HL-60 (cell line): ENCODE measurements around the gene CD276.
"Not testable (repeated sequence)": the region's sequence is repeated elsewhere in the genome, so short reads cannot be mapped to it uniquely, and the experiment has no call there.

ENCODE experiments used
- DNase-seq, 2 experiments: peaks; one replicate each; pipeline ENCODE4 v3.0.0-alpha.2; 2010 to 2020; ENCODE audit warnings: low read depth in 1 of 2, low spot score in 1 of 2
- H3K27ac ChIP-seq: fragments of 250-450 bp; sonication (Bioruptor Pico); replicated peaks from 2 replicates; pipeline ENCODE4 v1.5.1; 2020; ENCODE audit warnings: mild to moderate bottlenecking, moderate library complexity
- H3K27me3 ChIP-seq: fragments of 250-450 bp; sonication (Bioruptor Pico); 2 replicates; pipeline ENCODE4 v1.5.1; 2021; ENCODE audit warnings: mild to moderate bottlenecking, moderate library complexity; ENCODE audit not compliant: insufficient read depth, poor library complexity, severe bottlenecking
- H3K4me3 ChIP-seq: replicated peaks from 2 replicates; pipeline ENCODE4 v1.5.1; 2011; ENCODE audit warnings: mild to moderate bottlenecking, control low read depth, low read length; ENCODE audit not compliant: insufficient read depth
- CTCF ChIP-seq: IDR thresholded peaks from one replicate; pipeline ENCODE4 v1.5.1; 2011; ENCODE audit warnings: low read length, control low read depth, inconsistent platforms; ENCODE audit not compliant: insufficient read depth
- GABPA ChIP-seq: IDR thresholded peaks from 2 replicates; pipeline ENCODE4 v1.6.1; 2012; ENCODE audit warnings: low read depth
- POLR2AphosphoS5 ChIP-seq: IDR thresholded peaks from 2 replicates; pipeline ENCODE4 v1.6.1; 2012; ENCODE audit warnings: low read depth
- REST ChIP-seq: IDR thresholded peaks from 2 replicates; pipeline ENCODE4 v1.6.1; 2012; ENCODE audit warnings: low read depth; ENCODE audit not compliant: insufficient replicate concordance
- SPI1 ChIP-seq: IDR thresholded peaks from 2 replicates; pipeline ENCODE4 v1.6.1; 2012; ENCODE audit warnings: low read depth, mild to moderate bottlenecking, borderline replicate concordance

CD276 gene

GRCh38 chr15:73699249-73700040 lies 15.3 kb downstream of the CD276 start:
- no peak overlapping the region for H3K4me3 ChIP-seq
- TF ChIP-seq SPI1 = no peak
- no peak for TF ChIP-seq REST
- TF ChIP-seq CTCF = no peak
- no peak for TF ChIP-seq POLR2AphosphoS5
- TF ChIP-seq GABPA = no peak
- no peaks in the 10 kb centered on the region for H3K27me3 ChIP-seq
- DNase-seq = no peak
- H3K27ac ChIP-seq = no peak overlapping the region

- H3K4me3 ChIP-seq = no peak overlapping the region
- no peak overlapping the region for H3K27ac ChIP-seq
- no peak for TF ChIP-seq SPI1
- peak; percentile 76 for TF ChIP-seq CTCF
- peak in 1 of 2 experiments; percentile 66 for DNase-seq
- H3K27me3 ChIP-seq = no peaks in the 10 kb centered on the region
Observed at GRCh38 chr15:73700041-73700842, 16.1 kb downstream of the CD276 start.

- not testable (repeated sequence) for H3K27ac ChIP-seq, H3K27me3 ChIP-seq, H3K4me3 ChIP-seq, DNase-seq
Observed at GRCh38 chr15:73702311-73703239, 18.4 kb downstream of the CD276 start.

GRCh38 chr15:73703601-73704000 lies 19.4 kb downstream of the CD276 start:
- not testable (repeated sequence) for H3K27me3 ChIP-seq, H3K27ac ChIP-seq, DNase-seq

GRCh38 chr15:73704142-73704868 lies 20.1 kb downstream of the CD276 start:
- not testable (repeated sequence) for DNase-seq

More at GRCh38 chr15:73703601-73704000, 19.4 kb downstream of the CD276 start:
- not testable (repeated sequence) for H3K4me3 ChIP-seq

More at GRCh38 chr15:73704142-73704868, 20.1 kb downstream of the CD276 start:
- H3K27me3 ChIP-seq, H3K4me3 ChIP-seq, H3K27ac ChIP-seq: not testable (repeated sequence)
